IMR-90 (cell line): ENCODE measurements around the gene DPP6. TPM values are rescaled to one million over a fixed set of nuclear protein-coding genes. Genes with fewer than 3 reads are reported as not detected.

Experiments used
- ATAC-seq: fragments of 200-7000 bp; cut with Tn5 transposase; 2 replicates; pipeline ENCODE4 v1.9.1; 2020; ENCODE audit warnings: low read depth, mild to moderate bottlenecking, moderate library complexity
- BruUV-seq: library from RNA; stranded (reverse); fragments of 400-500 nt; replicated peaks from 2 replicates; lab custom pipeline; 2021; lab: Mats Ljungman, UMichigan
- CTCF ChIA-PET: fragments of 300-600 bp; formaldehyde crosslinking; extraction: SDS; loops from one replicate; lab custom pipeline; 2021; ENCODE audit warnings: antibody characterized with exemption; lab: Yijun Ruan, JAX
- POLR2A ChIA-PET: fragments of 300-600 bp; sonication (Branson Sonifier 250); formaldehyde crosslinking; loops from one replicate; lab custom pipeline; 2022; ENCODE audit warnings: antibody characterized with exemption; ENCODE audit not compliant: unreplicated experiment; lab: Charles Lee
- DNase-seq: peaks from one replicate; pipeline ENCODE4 v3.0.0; 2013
- H2AFZ ChIP-seq: replicated peaks from 2 replicates; pipeline ENCODE3; 2013; ENCODE audit warnings: low read length, mild to moderate bottlenecking; ENCODE audit not compliant: poor library complexity
- H2AK5ac ChIP-seq: 2 replicates; pipeline ENCODE4 v1.6.1; 2013; ENCODE audit warnings: low read depth, low read length, inconsistent platforms
- H2AK9ac ChIP-seq: replicated peaks from 2 replicates; pipeline ENCODE3; 2013; ENCODE audit warnings: mild to moderate bottlenecking, low read depth, low read length, moderate library complexity; ENCODE audit not compliant: poor library complexity
- H2BK120ac ChIP-seq: 2 replicates; pipeline ENCODE4 v1.6.1; 2013; ENCODE audit warnings: low read depth, low read length, inconsistent platforms
- H2BK15ac ChIP-seq: 3 replicates; pipeline ENCODE4 v1.6.1; 2013; ENCODE audit warnings: low read depth, low read length, inconsistent platforms
- H2BK20ac ChIP-seq: 2 replicates; pipeline ENCODE4 v1.6.1; 2013; ENCODE audit warnings: low read depth, mild to moderate bottlenecking, inconsistent platforms, low read length, moderate library complexity
- H2BK5ac ChIP-seq: 2 replicates; pipeline ENCODE4 v1.6.1; 2013; ENCODE audit warnings: mild to moderate bottlenecking, low read depth, low read length, inconsistent platforms; ENCODE audit not compliant: poor library complexity, severe bottlenecking
- H3K14ac ChIP-seq: replicated peaks from 2 replicates; pipeline ENCODE4 v1.6.1; 2013; ENCODE audit warnings: low read depth, low read length, inconsistent platforms
- H3K18ac ChIP-seq: 2 replicates; pipeline ENCODE4 v1.6.1; 2013; ENCODE audit warnings: low read depth, low read length, control low read depth
- H3K23ac ChIP-seq: 2 replicates; pipeline ENCODE4 v1.6.1; 2013; ENCODE audit warnings: low read depth, low read length, inconsistent platforms
- H3K27ac ChIP-seq: 2 replicates; pipeline ENCODE4 v1.5.1; 2013; ENCODE audit warnings: mild to moderate bottlenecking, control low read depth, low read length; ENCODE audit not compliant: insufficient read depth
- H3K27me3 ChIP-seq: 2 replicates; pipeline ENCODE4 v1.6.1; 2013; ENCODE audit warnings: low read length; ENCODE audit not compliant: control insufficient read depth, insufficient read depth
- H3K36me3 ChIP-seq: 2 replicates; pipeline ENCODE4 v1.6.1; 2013; ENCODE audit warnings: low read length, mixed read lengths; ENCODE audit not compliant: control insufficient read depth, insufficient read depth
- H3K4ac ChIP-seq: 2 replicates; pipeline ENCODE4 v1.6.1; 2013; ENCODE audit warnings: low read depth, low read length, inconsistent platforms
- H3K4me1 ChIP-seq: 2 replicates; pipeline ENCODE4 v1.6.1; 2013; ENCODE audit warnings: low read length, mixed read lengths; ENCODE audit not compliant: control insufficient read depth, insufficient read depth
- H3K4me2 ChIP-seq: 2 replicates; pipeline ENCODE4 v1.6.1; 2013; ENCODE audit warnings: low read depth, mild to moderate bottlenecking, control low read depth, low read length, moderate library complexity
- H3K4me3 ChIP-seq: 2 replicates; pipeline ENCODE4 v1.5.1; 2013; ENCODE audit warnings: low read depth, mild to moderate bottlenecking, control low read depth, low read length, moderate library complexity; ENCODE audit not compliant: insufficient read depth
- H3K56ac ChIP-seq: 2 replicates; pipeline ENCODE4 v1.6.1; 2013; ENCODE audit warnings: low read length, inconsistent platforms; ENCODE audit not compliant: insufficient read depth; ENCODE audit errors: extremely low read depth
- H3K79me1 ChIP-seq, 2 experiments: 2 replicates each; pipeline ENCODE4 v1.6.1; 2013; ENCODE audit warnings: low read length in 2 of 2, inconsistent platforms in 1 of 2, low read depth in 1 of 2
- H3K9ac ChIP-seq: 2 replicates; pipeline ENCODE4 v1.6.1; 2013; ENCODE audit warnings: low read depth, low read length, control low read depth
- H3K9me1 ChIP-seq: 2 replicates; pipeline ENCODE4 v1.6.1; 2013; ENCODE audit warnings: low read length, inconsistent platforms; ENCODE audit not compliant: insufficient read depth
- H3K9me3 ChIP-seq: 2 replicates; pipeline ENCODE4 v1.6.1; 2013; ENCODE audit warnings: low read length; ENCODE audit not compliant: control insufficient read depth, insufficient read depth
- H4K20me1 ChIP-seq: 2 replicates; pipeline ENCODE4 v1.6.1; 2013; ENCODE audit warnings: low read length, inconsistent platforms; ENCODE audit not compliant: insufficient read depth
- H4K5ac ChIP-seq: 2 replicates; pipeline ENCODE4 v1.6.1; 2013; ENCODE audit warnings: mild to moderate bottlenecking, low read depth, low read length, control low read depth
- H4K8ac ChIP-seq, 2 experiments: 2 replicates each; pipeline ENCODE4 v1.6.1; 2013; ENCODE audit warnings: low read depth in 2 of 2, low read length in 2 of 2, control low read depth in 1 of 2, inconsistent platforms in 1 of 2
- H4K91ac ChIP-seq: 2 replicates; pipeline ENCODE4 v1.6.1; 2013; ENCODE audit warnings: low read depth, low read length, inconsistent platforms; ENCODE audit not compliant: insufficient read depth
- BHLHE40 ChIP-seq: fragments of 150-350 bp; IDR thresholded peaks from 2 replicates; pipeline ENCODE4 v1.6.1; 2016; ENCODE audit warnings: mild to moderate bottlenecking, low read depth, low read length
- FOS ChIP-seq: fragments of 150-350 bp; IDR thresholded peaks from 2 replicates; pipeline ENCODE4 v1.6.1; 2016; ENCODE audit warnings: low read depth, low read length
- MAZ ChIP-seq: IDR thresholded peaks from 2 replicates; pipeline ENCODE4 v1.6.1; 2012; ENCODE audit warnings: low read depth, mild to moderate bottlenecking, low read length, improper control_type of control experiment, moderate library complexity, borderline replicate concordance
- MXI1 ChIP-seq: IDR thresholded peaks from 2 replicates; pipeline ENCODE4 v1.6.1; 2012; ENCODE audit warnings: low read depth, mild to moderate bottlenecking, low read length, moderate library complexity, borderline replicate concordance
- NFE2L2 ChIP-seq: fragments of 150-350 bp; IDR thresholded peaks from 2 replicates; pipeline ENCODE4 v1.6.1; 2016; ENCODE audit warnings: low read depth, mild to moderate bottlenecking, low read length
- RAD21 ChIP-seq: IDR thresholded peaks from 2 replicates; pipeline ENCODE4 v1.6.1; 2012; ENCODE audit warnings: low read length, improper control_type of control experiment
- WGBS, 2 experiments: methylation state at CpG; one replicate each; pipeline versions ENCODE4 v1.1.5 to v1.1.7; 2013; ENCODE audit warnings: missing lambda C conversion rate in 2 of 2; ENCODE audit not compliant: insufficient read length in 1 of 2; ENCODE audit errors: extremely low coverage in 2 of 2; 5-methylcytosine and 5-hydroxymethylcytosine counted together
- dilution Hi-C: fragments of 300-500 bp; cut with HindIII; formaldehyde crosslinking; loops from one replicate; pipeline ENCODE4 v1.14.3; 2018; ENCODE audit warnings: low sequenced_read_pairs; ENCODE audit not compliant: unreplicated experiment
- in situ Hi-C: fragments of 300-500 bp; cut with MboI; formaldehyde crosslinking; loops from 3 replicates; pipeline ENCODE4 v1.14.3; 2019; ENCODE audit warnings: low sequenced_read_pairs, inconsistent platforms, mixed read lengths
- intact Hi-C: fragments of 100-400 bp; cut with micrococcal nuclease; formaldehyde crosslinking; loops from 2 replicates; pipeline ENCODE4 v1.10.0; 2022
- polyA plus RNA-seq, 3 experiments: library from polyadenylated mRNA; depleted of rRNA; stranded (reverse); fragments of >200 nt; gene quantifications; 2 replicates each; pipeline ENCODE4 v1.2.3, GENCODE V29; 2012; ENCODE audit warnings: low replicate concordance in 1 of 3
- total RNA-seq: library from RNA; depleted of rRNA; stranded (reverse); fragments of >200 nt; gene quantifications from 2 replicates; pipeline ENCODE4 v1.2.3, GENCODE V29; 2012
- TF ChIP-seq, protein P1 (sequence below): conservative IDR thresholded peaks from 2 replicates; pipeline ENCODE4 v1.5.1; 2012; ENCODE audit warnings: mild to moderate bottlenecking, low read depth, low read length, improper control_type of control experiment

DPP6 gene
- total and polyA plus RNA-seq, 2 of the 4 experiments (the other 2 are of a cell fraction) = not detected

DNA sequence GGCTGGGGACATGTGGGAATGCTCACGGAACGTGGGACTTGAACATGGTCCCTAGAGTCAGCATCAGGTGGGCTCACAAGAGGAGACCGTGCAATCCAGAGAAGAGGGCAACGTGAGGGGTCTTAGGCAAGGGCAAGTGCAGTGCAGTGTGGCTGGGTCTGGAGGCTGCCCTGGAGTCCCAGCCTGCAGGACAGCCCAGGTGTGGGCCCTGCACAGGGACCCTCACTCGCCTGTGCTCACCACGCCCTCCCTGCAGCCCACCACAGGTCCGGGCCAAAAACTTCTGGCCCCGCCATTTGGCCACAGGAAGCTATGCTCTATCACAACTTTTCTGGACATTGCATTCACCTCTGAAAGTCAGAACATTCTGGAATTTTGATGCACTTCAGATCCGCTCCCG is 817.2 kb downstream of the DPP6 start:
- BruUV-seq = no TSS peak

More for the DNA sequence above, 817.2 kb downstream of the DPP6 start:
- Histone ChIP-seq H4K20me1 (no peaks in the 10 kb centered on the region), H2BK15ac (no peak overlapping the region), H3K18ac (no peak overlapping the region), H2AFZ (no peak overlapping the region), H2BK120ac (no peak overlapping the region), H2AK9ac (no peak overlapping the region), H2BK5ac (no peak overlapping the region), H3K27me3 (no peaks in the 10 kb centered on the region), H3K36me3 (no peaks in the 10 kb centered on the region), H3K56ac (no peak overlapping the region), H3K4me3 (no peak overlapping the region), H2AK5ac (no peak overlapping the region), H3K27ac (no peak overlapping the region), H3K14ac (no peak overlapping the region), H3K9ac (no peak overlapping the region), H3K9me1 (no peaks in the 10 kb centered on the region), H4K5ac (no peak overlapping the region), H3K9me3 (peaks cover 44% of the 10 kb centered on the region), H3K4me1 (no peaks in the 10 kb centered on the region), H3K79me1 (no peaks in the 10 kb centered on the region), H4K91ac (no peak overlapping the region), H2BK20ac (no peak overlapping the region), H3K4me2 (no peak overlapping the region), H3K23ac (no peak overlapping the region), H4K8ac (no peak overlapping the region), H3K4ac (no peak overlapping the region)
- in situ Hi-C loops (no loop called here), dilution Hi-C loops (no loop called here), intact Hi-C loops (no loop called here)
- POLR2A ChIA-PET = no interaction called here
- WGBS, 2 experiments = 70% methylated on average over 4 of the region's 10 CpGs; no CpG with 5 or more reads in 1 of the 2 experiments
- DNase-seq = no peak
- CTCF ChIA-PET = no interaction called here
- TF ChIP-seq BHLHE40 (no peak), RAD21 (no peak), MAZ (no peak), MXI1 (no peak), NFE2L2 (no peak), FOS (no peak)
- TF ChIP-seq, protein P1, sequence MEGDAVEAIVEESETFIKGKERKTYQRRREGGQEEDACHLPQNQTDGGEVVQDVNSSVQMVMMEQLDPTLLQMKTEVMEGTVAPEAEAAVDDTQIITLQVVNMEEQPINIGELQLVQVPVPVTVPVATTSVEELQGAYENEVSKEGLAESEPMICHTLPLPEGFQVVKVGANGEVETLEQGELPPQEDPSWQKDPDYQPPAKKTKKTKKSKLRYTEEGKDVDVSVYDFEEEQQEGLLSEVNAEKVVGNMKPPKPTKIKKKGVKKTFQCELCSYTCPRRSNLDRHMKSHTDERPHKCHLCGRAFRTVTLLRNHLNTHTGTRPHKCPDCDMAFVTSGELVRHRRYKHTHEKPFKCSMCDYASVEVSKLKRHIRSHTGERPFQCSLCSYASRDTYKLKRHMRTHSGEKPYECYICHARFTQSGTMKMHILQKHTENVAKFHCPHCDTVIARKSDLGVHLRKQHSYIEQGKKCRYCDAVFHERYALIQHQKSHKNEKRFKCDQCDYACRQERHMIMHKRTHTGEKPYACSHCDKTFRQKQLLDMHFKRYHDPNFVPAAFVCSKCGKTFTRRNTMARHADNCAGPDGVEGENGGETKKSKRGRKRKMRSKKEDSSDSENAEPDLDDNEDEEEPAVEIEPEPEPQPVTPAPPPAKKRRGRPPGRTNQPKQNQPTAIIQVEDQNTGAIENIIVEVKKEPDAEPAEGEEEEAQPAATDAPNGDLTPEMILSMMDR = no peak
- no peak for ATAC-seq
